Measurements from ENCODE around the gene ZNF273.
"Not testable (repeated sequence)": the region's sequence is repeated elsewhere in the genome, so short reads cannot be mapped to it uniquely, and the experiment has no call there.

The ZNF273 gene

DNA sequence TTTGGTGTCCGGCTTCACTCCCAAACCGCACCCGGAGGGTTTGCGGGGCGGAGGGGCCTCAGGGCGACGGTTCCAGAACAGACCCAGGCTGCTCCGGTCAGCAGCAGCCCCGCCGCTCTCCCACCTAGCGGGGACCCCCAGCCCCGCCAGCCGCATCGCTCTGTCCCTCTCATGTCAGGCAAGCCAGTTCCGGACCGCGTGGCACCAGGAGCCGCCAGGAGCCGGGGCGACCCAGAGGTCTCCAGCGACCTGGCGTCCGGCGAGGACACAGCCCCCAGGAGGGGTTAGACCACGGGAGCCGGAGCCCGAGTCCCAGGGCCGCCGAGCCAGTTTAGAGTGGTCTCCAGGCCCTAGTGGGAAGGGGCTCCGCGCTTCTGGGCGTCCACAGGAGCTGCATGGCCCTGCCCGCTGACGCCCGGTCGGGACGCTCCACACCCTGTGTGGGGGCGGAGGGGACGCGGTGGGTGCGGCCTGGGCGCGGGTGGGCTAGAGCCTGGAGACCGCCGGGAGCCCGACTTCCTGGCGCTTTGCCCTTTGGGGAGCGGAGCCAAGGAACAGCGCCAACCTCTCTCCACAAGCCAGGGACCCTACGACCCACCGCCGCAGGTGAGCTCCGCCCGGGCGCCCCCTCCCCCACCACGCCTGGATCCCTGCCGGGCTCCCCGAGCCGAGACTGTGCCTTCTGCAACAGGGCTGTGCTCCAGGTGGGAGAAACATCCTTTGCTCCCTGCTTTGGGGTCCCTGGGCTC, 44.4 kb downstream of the ZNF273 start:
- DNase-seq, result no peak

DNA sequence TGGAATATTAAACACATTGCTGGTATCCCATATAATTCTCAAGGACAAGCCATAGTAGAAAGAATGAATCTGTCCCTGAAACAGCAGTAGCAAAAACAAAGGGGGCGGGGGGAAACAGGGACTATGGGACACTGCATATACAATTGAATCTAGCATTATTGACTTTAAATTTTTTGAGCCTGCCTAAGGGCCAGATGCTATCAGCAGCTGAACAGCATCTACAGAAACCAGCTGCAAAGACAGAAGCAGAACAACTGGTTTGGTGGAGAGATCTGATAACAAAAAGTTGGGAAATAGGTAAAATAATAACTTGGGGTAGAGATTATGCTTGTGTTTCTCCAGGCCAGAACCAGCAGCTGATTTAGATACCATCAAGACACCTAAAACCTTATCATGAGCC, 45.7 kb downstream of the ZNF273 start:
- not testable (repeated sequence) for DNase-seq

DNA sequence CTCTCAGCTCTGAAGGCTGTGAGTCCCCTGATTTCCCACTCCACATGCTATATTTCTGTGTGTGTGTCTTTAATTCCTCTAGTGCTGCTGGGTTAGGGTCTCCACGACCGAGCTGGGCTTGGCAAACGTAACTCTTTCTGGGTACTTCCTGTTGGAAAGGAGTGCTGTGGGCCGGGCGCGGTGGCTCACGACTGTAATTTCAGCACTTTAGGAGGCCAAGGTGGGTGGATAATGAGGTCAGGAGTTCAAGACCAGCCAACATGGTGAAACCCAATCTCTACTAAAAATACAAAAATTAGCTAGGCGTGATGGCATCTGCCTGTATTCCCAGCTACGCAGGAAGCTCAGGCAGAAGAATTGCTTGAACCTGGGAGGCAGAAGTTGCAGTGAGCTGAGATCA, 47.6 kb downstream of the ZNF273 start:
- peak in 1 of 3 donors; percentile 44 for DNase-seq

DNA sequence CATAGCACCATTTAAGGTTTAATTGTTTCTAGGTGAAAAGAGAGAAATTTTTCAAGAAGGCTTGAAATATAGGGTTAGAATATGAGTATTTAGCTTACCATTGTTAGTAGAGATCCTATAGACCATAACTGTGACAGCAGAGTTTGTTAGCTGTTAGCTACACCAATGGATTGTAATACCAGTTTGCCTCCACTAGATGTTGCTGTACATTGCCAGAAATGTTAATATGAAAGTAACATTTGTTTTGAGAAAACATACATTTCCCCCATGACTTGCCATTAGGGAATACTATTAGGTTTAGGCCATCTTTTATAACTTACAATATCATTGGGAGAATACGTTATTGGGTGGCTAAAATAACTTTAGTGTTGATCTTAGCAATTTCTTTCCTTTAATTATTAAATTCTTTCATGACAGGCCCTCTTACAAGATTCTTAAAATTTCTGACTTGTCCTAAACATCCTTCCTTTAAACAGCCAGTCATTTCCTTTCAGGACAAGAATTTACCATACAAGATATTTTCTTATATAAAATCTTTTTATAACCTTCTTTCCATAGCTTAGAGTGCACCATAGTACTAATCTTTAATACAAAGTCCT, 48.3 kb downstream of the ZNF273 start:
- DNase-seq, result peak; percentile 55 to 76 (median 55)

DNA sequence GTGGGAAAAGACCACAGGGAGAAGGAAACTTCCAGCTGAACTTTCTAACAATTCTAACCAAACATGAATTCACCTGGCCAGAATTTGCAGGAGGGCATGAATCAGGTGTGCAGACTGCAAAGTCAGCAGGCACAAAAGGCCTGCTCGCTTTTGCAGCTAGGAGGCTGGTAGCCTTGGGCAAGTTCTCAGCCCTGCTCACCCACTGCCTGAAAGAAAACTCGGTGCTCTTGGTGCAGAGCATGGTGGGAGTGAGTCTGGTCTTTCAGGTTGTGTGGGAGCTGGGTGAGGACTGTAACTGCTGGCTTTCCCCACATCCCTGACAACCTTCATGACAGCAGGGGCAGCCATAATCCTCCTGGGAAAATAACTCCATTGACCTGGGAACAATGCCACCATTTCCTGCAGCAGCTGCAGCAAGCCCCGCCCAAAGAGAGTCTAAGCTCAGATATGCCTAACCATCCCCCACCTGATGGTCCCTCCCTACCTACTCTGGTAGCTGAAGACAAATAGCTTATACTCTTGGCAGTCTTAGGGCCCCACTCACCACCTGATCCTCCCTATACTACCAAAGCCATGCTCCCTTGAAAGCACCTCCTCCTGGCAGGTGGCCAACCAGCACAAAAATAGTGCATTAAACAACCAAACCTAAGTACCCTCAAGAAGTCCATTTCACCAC, 56.1 kb downstream of the ZNF273 start:
- DNase-seq, result no peak

DNA sequence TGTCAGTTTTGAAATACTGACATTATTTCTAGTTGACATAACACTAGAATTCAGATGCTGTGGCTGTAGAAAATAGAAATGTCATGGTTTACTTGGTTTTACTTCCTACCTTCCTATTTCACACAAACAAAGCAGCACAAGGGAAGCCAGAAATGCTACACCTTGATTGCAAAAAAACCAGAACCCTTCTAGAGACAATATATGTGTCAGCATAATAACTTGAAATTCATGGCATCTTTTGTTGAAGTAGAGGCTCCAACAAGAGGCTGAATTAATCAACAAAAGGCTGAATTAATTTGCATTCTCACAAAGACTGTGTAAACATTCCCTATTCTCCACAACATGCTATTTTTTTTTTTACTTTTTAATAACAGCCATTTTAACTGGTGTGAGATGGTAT, 62.5 kb downstream of the ZNF273 start:
- DNase-seq, result no peak

DNA sequence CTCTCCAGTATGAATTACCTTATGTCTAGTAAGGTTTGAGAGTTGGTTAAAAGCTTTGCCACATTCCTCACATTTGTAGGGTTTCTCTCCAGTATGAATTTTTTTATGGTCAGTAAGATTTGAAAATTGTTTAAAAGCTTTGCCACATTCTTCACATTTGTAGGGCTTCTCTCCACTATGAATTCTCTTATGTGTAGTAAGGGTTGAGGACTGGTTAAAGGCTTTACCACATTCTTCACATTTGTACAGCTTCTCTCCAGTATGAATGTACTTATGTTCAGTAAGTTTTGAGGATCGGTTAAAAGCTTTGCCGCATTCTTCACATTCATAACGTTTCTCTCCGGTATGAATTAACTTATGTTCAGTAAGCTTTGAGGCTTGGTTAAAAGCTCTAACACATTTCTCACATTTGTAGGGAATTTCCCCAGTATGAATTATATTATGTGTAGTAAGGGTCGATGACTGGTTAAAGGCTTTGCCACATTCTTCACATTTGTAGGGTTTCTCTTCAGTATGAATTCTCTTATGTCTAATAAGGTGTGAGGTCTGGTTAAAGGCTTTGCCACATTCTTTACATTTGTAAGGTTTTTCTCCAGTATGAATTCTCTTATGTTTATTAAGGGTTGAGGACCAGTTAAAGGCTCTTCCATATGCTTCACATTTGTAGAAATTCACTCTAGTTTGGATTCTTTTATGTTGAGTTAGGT, 75.6 kb downstream of the ZNF273 start:
- DNase-seq, result no peak
